Stimulated activated CD8-positive, alpha-beta memory T cell treated with anti-CD3 and anti-CD28 coated beads, Interleukin-7, amount 100 ng/mL, for 1 hour (primary cell): ENCODE results near the gene WDR70.
"Not testable (repeated sequence)": the region's sequence is repeated elsewhere in the genome, so short reads cannot be mapped to it uniquely, and the experiment has no call there.

Source experiments
- DNase-seq, 2 donors: peaks; one replicate each; pipeline ENCODE4 v3.0.0-alpha.2; 2020; ENCODE audit warnings: low read depth in 2 of 2

The WDR70 gene

GRCh38 chr5:37517686-37518085, 138.6 kb downstream of the WDR70 start:
- no peak for DNase-seq

GRCh38 chr5:37518356-37518755, 139.2 kb downstream of the WDR70 start:
- DNase-seq = not testable (repeated sequence)

- DNase-seq = no peak
Measured at GRCh38 chr5:37519304-37519703, 140.2 kb downstream of the WDR70 start.

GRCh38 chr5:37519807-37520206, 140.7 kb downstream of the WDR70 start:
- DNase-seq = no peak

GRCh38 chr5:37520811-37521210, 141.7 kb downstream of the WDR70 start:
- no peak for DNase-seq

GRCh38 chr5:37532976-37533740, 154.0 kb downstream of the WDR70 start:
- DNase-seq = no peak

GRCh38 chr5:37533851-37534250, 154.7 kb downstream of the WDR70 start:
- DNase-seq = no peak

GRCh38 chr5:37539459-37539858, 160.3 kb downstream of the WDR70 start:
- DNase-seq = no peak

- DNase-seq = no peak
Measured at GRCh38 chr5:37543216-37543615, 164.1 kb downstream of the WDR70 start.

- no peak for DNase-seq
Measured at GRCh38 chr5:37549411-37549810, 170.3 kb downstream of the WDR70 start.

- DNase-seq = no peak
Measured at GRCh38 chr5:37552161-37552560, 173.0 kb downstream of the WDR70 start.

- DNase-seq = no peak
Measured at GRCh38 chr5:37552770-37553719, 173.9 kb downstream of the WDR70 start.

- DNase-seq = no peak
Measured at GRCh38 chr5:37553720-37554404, 174.7 kb downstream of the WDR70 start.

- DNase-seq = no peak
Measured at GRCh38 chr5:37554405-37554739, 175.3 kb downstream of the WDR70 start.

GRCh38 chr5:37554938-37555337, 175.8 kb downstream of the WDR70 start:
- no peak for DNase-seq

GRCh38 chr5:37557734-37558293, 178.7 kb downstream of the WDR70 start:
- DNase-seq = no peak

GRCh38 chr5:37565062-37565670, 186.0 kb downstream of the WDR70 start:
- no peak for DNase-seq

GRCh38 chr5:37567566-37567965, 188.4 kb downstream of the WDR70 start:
- DNase-seq = no peak

- no peak for DNase-seq
Measured at GRCh38 chr5:37568018-37568753, 189.1 kb downstream of the WDR70 start.

GRCh38 chr5:37568893-37569292, 189.8 kb downstream of the WDR70 start:
- DNase-seq = no peak

GRCh38 chr5:37569466-37569865, 190.3 kb downstream of the WDR70 start:
- DNase-seq = no peak
